ENCODE data around the gene PTCHD4.

DNA sequence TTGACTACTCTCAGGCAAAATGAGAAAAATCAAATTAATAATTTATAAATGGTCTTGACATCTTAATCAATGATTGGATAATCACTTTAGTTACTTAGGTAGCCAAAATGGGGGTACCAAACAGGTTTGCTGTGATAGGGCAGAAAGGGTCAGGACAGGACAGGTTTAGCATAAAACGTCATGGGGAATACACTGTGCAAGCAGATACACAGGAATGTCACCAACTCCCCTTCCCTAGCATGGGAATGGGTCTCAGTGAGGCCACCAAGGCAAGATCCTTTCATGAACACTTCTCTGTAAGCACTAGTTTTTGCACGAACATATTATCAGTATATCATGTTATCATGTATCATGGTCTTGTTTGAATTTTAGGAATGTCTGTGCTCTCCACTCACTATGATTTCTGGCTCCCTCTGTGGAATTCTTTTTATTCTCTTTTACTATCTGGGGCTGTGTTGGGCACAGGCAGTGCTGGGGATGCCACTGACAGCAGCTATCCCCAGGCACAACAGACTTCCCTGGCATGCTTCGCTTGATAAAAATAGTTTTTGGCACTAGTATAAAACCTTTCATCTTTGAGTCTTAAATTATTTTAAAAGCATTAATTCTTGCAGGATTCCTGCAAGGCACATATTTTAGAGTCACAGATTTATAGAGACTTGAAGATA lies 18.3 kb downstream of the PTCHD4 start:
- no peak for TF ChIP-seq CTCF (IDR thresholded peaks at IDR 0.05; ENCODE audit: low read length)
- TF ChIP-seq EZH2 (IDR thresholded peaks at IDR 0.05; ENCODE audit: borderline replicate concordance, low read length): no peak

All from OCI-LY1 (cell line).